ENCODE measurements around the gene PRKAR1B. TPM values are rescaled to one million over a fixed set of nuclear protein-coding genes. Genes with fewer than 3 reads are reported as not detected.

PRKAR1B gene
- total and polyA plus RNA-seq, 8 donors: 4.5 to 45.8 (median 11.1) TPM

DNA sequence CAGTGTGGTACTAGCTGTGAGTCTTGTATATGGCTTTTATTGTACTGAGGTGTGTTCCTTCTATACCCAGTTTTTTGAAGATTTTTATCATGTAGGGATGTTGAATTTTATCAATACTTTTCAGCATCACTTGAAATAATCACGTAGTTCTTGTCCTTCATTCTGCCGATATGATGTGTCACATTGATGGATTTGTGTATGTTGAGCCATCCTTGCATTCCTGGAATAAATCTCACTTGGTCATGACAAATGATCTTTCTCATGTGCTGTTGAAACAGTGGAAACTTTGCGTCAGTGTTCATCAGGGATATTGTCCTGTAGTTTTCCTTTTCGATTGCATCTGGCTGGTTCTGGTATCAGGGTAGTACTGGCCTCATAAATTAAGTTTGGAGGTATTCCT is 7.1 kb upstream of the PRKAR1B start:
- Histone ChIP-seq H3K4me3 (no peak overlapping the region), H3K9me3 (peaks cover 0 to 12% (median 5%) of the 10 kb centered on the region in 4 donors), H3K36me3 (peaks cover 7 to 57% (median 50%) of the 10 kb centered on the region in 4 donors), H3K27me3 (no peaks in the 10 kb centered on the region), H3K4me1 (peaks cover 6 to 21% (median 12%) of the 10 kb centered on the region in 4 donors), H3K27ac (no peak overlapping the region)
- WGBS, 5 donors: 96 to 99% (median 97%) methylated on average over 4 of the region's 4 CpGs
- no peak for DNase-seq
- intact Hi-C loops (cut with DNase I; ENCODE audit: low total_unique reads): no loop called here
- TF ChIP-seq POLR2AphosphoS5 (IDR thresholded peaks at IDR 0.05): no peak
- TF ChIP-seq CTCF (IDR thresholded peaks at IDR 0.05): no peak
- no peak for TF ChIP-seq EP300 (IDR thresholded peaks at IDR 0.05)
- TF ChIP-seq POLR2A (IDR thresholded peaks at IDR 0.05): no peak

- no peak for DNase-seq
- H3K9me3 ChIP-seq: peaks cover 0 to 12% (median 5%) of the 10 kb centered on the region in 4 donors
- TF ChIP-seq EP300 (IDR thresholded peaks at IDR 0.05): no peak
- peak in 2 of 7 experiments; percentile 1 to 2 for TF ChIP-seq CTCF (IDR thresholded peaks at IDR 0.05)
- intact Hi-C loops (cut with DNase I; ENCODE audit: low total_unique reads): no loop called here
- H3K4me3 ChIP-seq: no peak overlapping the region
- peak overlapping the region; percentile 3 to 49 (median 36) for H3K27ac ChIP-seq
- WGBS, 5 donors: 67 to 78% (median 71%) methylated on average over 3 of the region's 3 CpGs
- H3K36me3 ChIP-seq: peaks cover 7 to 64% (median 47%) of the 10 kb centered on the region in 4 donors
- H3K4me1 ChIP-seq: peaks cover 14 to 37% (median 25%) of the 10 kb centered on the region in 4 donors
- H3K27me3 ChIP-seq: no peaks in the 10 kb centered on the region
These were observed 5.5 kb upstream of the PRKAR1B start for GRCh38 chr7:732556-732955.

GRCh38 chr7:732094-732541 is 5.0 kb upstream of the PRKAR1B start:
- peak; percentile 87 to 91 for DNase-seq
- H3K9me3 ChIP-seq: peaks cover 0 to 12% (median 5%) of the 10 kb centered on the region in 4 donors
- peaks cover 7 to 64% (median 44%) of the 10 kb centered on the region in 4 donors for H3K36me3 ChIP-seq
- peaks cover 15 to 42% (median 29%) of the 10 kb centered on the region in 4 donors for H3K4me1 ChIP-seq
- WGBS, 5 donors: 32 to 68% (median 40%) methylated on average over 13 to 17 of the region's 17 CpGs
- intact Hi-C loops (cut with DNase I; ENCODE audit: low total_unique reads): no loop called here
- H3K27ac ChIP-seq: peak overlapping the region; percentile 32 to 49 (median 36)
- TF ChIP-seq POLR2AphosphoS5 (IDR thresholded peaks at IDR 0.05): peak; percentile 10 to 75 (median 31)
- TF ChIP-seq POLR2A (IDR thresholded peaks at IDR 0.05): no peak
- peak in 5 of 7 experiments; percentile 27 to 64 (median 43) for TF ChIP-seq CTCF (IDR thresholded peaks at IDR 0.05)
- TF ChIP-seq EP300 (IDR thresholded peaks at IDR 0.05): no peak
- no peak overlapping the region for H3K4me3 ChIP-seq
- H3K27me3 ChIP-seq: no peaks in the 10 kb centered on the region

DNA sequence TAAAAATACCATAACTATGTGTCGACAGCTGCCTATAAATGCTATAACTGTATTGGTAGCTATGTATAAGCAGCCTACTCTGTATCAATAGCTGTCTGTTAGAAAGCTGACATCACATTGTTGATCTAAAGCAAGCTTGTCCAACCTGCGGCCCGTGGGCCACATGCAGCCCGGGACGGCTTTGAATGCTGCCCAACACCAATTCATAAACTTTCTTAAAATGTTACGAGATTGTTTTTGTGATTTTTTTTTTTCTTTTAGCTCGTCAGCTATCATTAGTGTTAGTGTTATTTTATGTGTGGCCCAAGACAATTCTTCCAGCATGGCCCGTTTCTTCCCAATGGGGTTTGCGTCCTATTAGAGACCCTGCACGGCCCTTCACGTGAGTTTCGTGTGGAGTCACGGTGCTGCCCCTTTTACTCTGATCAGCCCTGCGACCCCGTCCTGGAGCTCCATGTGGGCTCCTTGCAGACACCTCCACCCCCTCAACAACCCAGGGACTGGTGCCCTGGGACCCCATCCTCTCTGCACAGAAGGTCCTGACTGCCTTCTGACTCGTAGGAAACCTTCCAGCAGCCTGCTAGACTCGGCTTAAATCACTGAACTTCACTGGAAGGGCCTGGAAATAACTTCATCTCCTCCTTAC is 4.5 kb upstream of the PRKAR1B start:
- Histone ChIP-seq H3K9me3 (peaks cover 0 to 12% (median 5%) of the 10 kb centered on the region in 4 donors), H3K36me3 (peaks cover 7 to 64% (median 44%) of the 10 kb centered on the region in 4 donors), H3K4me3 (no peak overlapping the region), H3K27me3 (no peaks in the 10 kb centered on the region), H3K27ac (peak overlapping the region; percentile 32 to 49 (median 36)), H3K4me1 (peaks cover 15 to 43% (median 29%) of the 10 kb centered on the region in 4 donors)
- TF ChIP-seq POLR2A (IDR thresholded peaks at IDR 0.05) (no peak), POLR2AphosphoS5 (IDR thresholded peaks at IDR 0.05) (no peak), CTCF (IDR thresholded peaks at IDR 0.05) (no peak), EP300 (IDR thresholded peaks at IDR 0.05) (no peak)
- 86 to 92% (median 89%) methylated on average over 15 to 17 of the region's 17 CpGs for WGBS, 5 donors
- DNase-seq: no peak
- intact Hi-C loops (cut with DNase I; ENCODE audit: low total_unique reads): no loop called here

Data from stomach (tissue), 9 donors.